Fibroblast of pulmonary artery (primary cell): ENCODE results near the gene NUP210.

Source experiments
- DNase-seq: peaks from one replicate; pipeline ENCODE4 v3.0.0-alpha.2; 2010; ENCODE audit warnings: low read depth
- H3K4me3 ChIP-seq: replicated peaks from 2 replicates; pipeline ENCODE4 v1.5.1; 2011; ENCODE audit warnings: low read depth, mild to moderate bottlenecking, control low read depth, low read length, moderate library complexity
- TF ChIP-seq, protein P1 (sequence below): IDR thresholded peaks from 2 replicates; pipeline ENCODE4 v1.5.1; 2011; ENCODE audit warnings: mild to moderate bottlenecking, control low read depth, low read length, inconsistent platforms; ENCODE audit errors: missing control alignments

The NUP210 gene

DNA sequence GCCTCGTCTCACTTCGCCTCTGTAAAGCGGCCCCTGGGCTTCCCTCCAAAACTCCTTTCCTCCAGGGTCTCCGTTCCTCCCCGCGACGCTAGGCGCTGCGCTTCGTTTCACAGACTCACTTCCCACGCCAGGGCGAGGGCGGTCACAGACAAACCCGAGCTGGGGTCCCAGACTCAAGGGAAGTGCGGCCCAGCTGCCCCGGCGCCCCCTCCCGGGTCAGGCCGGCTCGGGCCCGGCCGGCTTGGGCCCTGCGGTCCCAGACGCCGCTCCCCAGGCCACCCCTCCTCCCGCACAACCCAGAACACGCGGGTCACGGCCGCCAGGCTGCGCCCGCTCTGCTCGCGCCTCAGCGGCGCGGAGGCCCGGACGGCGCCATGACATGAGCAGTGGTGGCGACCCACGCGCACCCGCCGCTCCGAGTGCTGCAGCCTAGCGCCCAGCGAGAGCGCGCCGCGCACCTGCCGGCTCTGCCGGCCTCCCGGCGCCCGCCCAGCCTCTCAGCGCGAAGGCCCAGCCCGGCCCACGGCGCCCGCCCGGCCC lies 547 bp downstream of the NUP210 start:
- no peak overlapping the region for H3K4me3 ChIP-seq
- no peak for DNase-seq
- TF ChIP-seq, protein P1, sequence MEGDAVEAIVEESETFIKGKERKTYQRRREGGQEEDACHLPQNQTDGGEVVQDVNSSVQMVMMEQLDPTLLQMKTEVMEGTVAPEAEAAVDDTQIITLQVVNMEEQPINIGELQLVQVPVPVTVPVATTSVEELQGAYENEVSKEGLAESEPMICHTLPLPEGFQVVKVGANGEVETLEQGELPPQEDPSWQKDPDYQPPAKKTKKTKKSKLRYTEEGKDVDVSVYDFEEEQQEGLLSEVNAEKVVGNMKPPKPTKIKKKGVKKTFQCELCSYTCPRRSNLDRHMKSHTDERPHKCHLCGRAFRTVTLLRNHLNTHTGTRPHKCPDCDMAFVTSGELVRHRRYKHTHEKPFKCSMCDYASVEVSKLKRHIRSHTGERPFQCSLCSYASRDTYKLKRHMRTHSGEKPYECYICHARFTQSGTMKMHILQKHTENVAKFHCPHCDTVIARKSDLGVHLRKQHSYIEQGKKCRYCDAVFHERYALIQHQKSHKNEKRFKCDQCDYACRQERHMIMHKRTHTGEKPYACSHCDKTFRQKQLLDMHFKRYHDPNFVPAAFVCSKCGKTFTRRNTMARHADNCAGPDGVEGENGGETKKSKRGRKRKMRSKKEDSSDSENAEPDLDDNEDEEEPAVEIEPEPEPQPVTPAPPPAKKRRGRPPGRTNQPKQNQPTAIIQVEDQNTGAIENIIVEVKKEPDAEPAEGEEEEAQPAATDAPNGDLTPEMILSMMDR, result no peak

DNA sequence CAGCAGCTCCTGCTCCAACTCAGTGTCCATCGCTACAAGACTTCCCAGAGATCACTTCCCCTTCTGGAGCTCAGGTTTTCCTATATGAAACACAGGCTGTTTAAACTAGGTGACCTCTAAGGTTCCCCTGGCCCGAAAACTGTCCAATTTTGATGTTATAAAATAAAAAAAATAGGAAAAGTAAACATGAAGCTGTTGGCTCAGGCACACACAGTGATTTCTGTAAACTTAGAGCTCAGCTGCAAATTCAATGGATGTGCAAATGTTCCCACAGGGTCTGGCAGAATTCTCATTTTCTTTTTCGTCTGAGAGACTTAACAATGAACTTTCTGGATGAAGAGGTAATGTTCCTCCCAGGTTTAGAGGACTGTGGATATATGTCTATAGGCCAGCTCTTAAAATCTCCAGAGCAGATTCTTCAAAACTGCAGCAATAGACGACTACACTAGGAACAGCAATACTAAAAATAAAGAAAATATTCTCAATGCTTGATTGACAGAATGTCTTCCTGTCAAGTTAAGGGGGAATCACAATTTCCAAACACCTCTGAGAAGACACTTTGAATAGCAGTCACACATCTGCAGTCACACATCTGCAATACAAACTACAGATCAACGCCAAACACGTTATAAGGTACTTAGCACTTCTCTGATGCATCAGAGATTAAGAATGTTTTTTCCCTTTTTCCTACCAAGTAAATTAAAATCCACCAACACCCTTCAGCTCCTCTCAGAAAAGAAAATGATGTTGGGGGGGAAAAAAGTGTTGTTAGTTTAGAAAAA lies 2.8 kb downstream of the NUP210 start:
- DNase-seq, result no peak
- no peak overlapping the region for H3K4me3 ChIP-seq
- TF ChIP-seq, protein P1, result no peak

DNA sequence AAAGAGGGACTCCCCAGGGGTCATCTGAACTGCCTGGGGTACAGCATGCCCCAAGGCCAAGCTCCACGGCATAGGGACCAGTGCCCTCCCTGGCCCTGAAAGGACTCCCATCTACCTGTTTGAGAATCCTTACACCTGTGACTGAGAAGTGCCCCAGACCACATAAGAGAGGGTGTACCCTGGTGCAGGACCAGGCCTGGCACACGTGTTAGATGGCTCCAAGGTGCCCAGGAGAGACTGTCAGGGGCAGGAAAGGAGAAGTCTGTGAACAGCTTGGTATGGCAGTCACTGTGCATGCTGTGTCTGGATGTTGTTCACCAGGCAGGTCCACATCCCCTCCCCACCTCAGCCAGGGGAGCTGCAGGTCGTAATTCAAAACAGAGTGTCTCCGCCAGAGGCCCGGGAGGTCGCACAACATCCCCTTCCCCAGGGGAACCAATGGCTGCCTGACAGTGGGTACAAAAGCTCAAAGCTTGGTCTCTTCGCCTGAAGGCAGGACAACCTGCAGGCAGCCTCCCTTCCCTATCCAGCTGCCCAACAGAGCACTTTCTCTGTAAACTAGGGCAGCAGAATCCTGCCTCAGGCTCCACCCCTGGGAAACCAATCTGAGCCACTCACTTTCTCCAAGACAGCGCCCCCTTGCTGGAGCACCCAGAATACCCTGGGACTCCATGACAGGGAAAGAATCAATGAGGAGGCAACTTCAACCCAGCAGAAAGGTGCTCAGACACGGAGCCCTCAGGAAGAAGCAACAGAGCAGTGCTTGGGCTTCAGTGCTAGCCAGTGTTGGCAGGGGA lies 3.9 kb downstream of the NUP210 start:
- H3K4me3 ChIP-seq, result no peak overlapping the region
- TF ChIP-seq, protein P1, result no peak
- no peak for DNase-seq

DNA sequence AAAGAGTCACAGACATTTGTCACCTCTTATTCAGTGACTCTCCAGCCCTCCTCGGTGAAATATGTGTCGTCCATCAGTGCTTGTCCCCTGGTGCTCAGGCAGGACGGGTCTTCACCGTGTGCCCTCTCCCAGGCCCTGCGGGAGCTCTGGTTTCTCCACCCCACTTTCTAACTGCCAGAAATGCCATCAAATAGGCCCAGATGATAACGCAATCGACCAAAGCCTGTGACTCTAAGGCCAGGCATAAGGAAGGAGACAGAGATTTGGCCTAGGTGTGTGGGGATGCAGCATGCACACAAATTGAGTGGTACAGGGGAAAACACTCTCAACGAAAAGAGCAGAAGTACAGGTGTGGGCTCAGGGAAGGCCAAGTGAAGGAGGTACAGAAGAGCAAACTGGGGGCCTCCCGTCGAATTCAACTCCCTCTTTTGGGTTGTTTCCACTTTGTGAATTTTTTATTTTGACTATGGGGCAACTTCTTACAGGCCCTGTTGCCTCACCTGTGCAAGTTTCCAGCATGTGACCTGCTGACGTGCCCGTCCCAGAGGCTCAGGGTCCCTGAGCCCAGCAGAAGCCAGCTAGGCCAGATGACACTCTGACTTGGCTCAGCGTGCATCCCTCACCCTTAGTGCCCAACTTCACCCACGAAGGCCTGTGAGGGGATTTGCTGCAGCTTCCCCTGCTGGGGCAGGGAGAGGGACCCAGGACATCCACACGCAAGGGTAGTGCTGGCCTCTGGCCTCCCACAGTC lies 4.7 kb downstream of the NUP210 start:
- DNase-seq, result no peak
- H3K4me3 ChIP-seq, result no peak overlapping the region
- TF ChIP-seq, protein P1, result no peak

DNA sequence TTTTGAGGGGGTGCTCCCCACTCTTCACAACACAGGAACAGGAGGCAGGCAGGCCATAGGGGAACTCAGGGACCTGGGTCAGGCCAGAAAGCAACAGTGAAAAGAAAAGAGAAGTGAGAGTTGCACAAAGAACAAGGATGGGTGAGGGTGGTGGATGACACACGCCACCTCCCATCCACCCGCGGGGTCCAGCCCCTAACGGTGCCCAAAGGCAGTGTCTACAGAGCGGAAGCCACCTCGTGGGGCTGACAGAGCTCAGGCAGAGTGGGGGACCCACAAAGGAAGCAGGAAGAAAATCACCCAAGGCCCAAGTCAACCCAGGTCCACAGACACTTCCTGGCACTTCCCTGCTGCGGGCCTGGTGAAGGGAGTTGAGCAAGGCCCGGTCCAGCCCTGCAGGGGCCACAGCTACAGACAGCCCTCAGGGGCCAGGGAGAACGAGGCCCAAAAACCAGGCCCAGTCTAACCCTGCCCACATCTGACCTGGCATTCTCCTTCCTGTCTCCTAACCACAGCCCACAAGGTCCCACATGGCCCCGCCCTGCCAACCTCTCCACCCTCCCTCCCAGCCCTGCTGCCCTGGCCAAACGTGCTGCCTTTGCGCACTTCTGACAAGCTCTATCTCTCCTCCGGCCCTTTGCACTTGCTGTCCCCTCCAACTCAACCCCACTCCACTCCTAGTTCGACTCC lies 5.9 kb downstream of the NUP210 start:
- DNase-seq, result no peak
- H3K4me3 ChIP-seq, result no peak overlapping the region
- TF ChIP-seq, protein P1, result no peak

DNA sequence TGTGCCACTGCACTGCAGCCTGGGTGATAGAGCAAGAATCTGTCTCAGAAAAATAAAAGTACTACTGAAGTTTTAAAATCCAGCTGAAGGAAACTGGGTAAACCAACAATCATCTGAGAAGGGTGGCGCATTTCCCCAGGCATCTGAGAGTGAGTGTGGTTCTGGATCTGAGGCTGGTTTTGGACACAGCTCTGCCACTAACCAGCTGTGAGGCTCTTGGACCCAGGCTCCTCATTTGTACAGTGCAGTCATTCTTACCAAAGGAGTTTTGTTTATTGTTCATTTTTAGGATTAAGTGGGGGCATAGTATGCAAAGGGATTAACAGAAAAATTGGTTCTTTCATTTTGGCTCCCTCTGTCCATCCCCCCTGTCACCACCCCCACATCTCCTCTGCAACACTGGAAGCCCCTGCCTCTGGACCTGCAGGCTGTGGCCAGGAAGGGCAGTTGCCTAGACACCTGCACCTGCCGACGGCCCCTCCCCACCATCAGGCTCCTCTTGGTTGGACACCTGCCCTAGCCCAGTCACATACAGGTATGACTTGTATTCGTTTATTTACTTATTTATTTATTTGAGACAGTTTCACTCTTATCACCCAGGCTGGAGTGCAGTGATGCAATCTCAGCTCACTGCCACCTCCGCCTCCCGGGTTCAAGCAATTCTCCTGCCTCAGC lies 8.8 kb downstream of the NUP210 start:
- TF ChIP-seq, protein P1, result no peak
- no peak overlapping the region for H3K4me3 ChIP-seq
- no peak for DNase-seq
